ENCODE results near the gene SPATS2. TPM values are rescaled to one million over a fixed set of nuclear protein-coding genes. Genes with fewer than 3 reads are reported as not detected.

SPATS2 gene
- total and polyA plus RNA-seq, 2 of the 4 experiments (the other 2 are of a cell fraction), result 50.6 to 63.3 TPM

DNA sequence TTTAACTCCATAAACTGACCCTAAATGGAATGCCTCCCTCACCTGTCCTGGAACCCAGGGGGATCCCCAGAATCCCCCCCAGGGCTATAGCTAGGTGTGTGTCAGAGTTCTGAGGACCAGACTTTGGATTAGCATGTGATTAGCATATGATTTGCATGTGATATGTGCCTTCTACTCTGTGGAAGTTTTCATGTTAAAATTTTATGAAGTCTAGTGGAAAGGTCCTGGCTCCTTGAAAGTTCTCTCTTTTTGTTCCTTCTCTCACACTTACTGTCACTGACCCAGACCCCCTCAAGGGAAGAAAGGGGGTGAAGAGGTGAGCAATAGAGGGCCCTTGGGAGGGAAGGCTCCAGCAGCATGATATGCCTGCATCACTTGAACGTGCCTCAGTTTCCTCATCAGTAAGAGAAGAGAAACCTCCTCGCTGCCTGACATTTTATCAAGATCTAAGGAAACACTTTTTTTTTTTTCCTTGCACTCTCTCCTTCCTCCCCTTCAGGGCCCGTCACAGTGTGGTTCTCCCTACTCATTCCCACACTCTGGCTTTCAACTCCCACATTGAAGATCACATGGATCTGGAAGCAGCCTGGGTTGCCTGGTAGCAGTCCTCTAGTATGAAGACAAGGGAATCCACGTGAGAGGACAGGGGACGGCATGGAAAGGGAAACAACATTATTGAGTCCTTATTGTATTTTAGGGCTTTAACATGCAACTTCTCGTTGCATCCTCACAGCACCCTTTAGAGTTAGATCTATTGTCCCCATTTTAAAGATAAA is 27.0 kb upstream of the SPATS2 start:
- Histone ChIP-seq H4K8ac (ENCODE audit: low read depth in 2 of 2, low read length in 2 of 2) (no peak overlapping the region), H3K56ac (ENCODE audit: extremely low read depth, insufficient read depth, low read length) (no peak overlapping the region), H2AK9ac (replicated peaks; ENCODE audit: low read depth, low read length, poor library complexity) (no peak overlapping the region), H3K27ac (ENCODE audit: insufficient read depth, low read length) (no peak overlapping the region), H3K9me3 (ENCODE audit: control insufficient read depth, insufficient read depth, low read length) (no peaks in the 10 kb centered on the region), H4K5ac (ENCODE audit: low read depth, low read length) (no peak overlapping the region), H3K14ac (replicated peaks; ENCODE audit: low read depth, low read length) (no peak overlapping the region), H2BK120ac (ENCODE audit: low read depth, low read length) (no peak overlapping the region), H2BK20ac (ENCODE audit: low read depth, low read length) (no peak overlapping the region), H3K23ac (ENCODE audit: low read depth, low read length) (no peak overlapping the region), H3K4me1 (ENCODE audit: control insufficient read depth, insufficient read depth, low read length) (peaks cover 5% of the 10 kb centered on the region; the same call in 1 of the 2 replicates), H3K4me3 (ENCODE audit: insufficient read depth, low read depth, low read length) (no peak overlapping the region), H3K9ac (ENCODE audit: low read depth, low read length) (no peak overlapping the region), H3K36me3 (ENCODE audit: control insufficient read depth, insufficient read depth, low read length) (no peaks in the 10 kb centered on the region), H3K79me1 (ENCODE audit: low read depth in 1 of 2, low read length in 2 of 2) (no peaks in the 10 kb centered on the region), H3K4ac (ENCODE audit: low read depth, low read length) (no peak overlapping the region), H4K20me1 (ENCODE audit: insufficient read depth, low read length) (0 out of 2 replicates have a peak, but pooled peaks cover 5% of the 10 kb centered on the region), H2AK5ac (ENCODE audit: low read depth, low read length) (no peak overlapping the region), H2BK15ac (ENCODE audit: low read depth, low read length) (no peak overlapping the region), H2AFZ (replicated peaks; ENCODE audit: low read length, poor library complexity) (no peak overlapping the region), H3K27me3 (ENCODE audit: control insufficient read depth, insufficient read depth, low read length) (peaks cover 87% of the 10 kb centered on the region), H3K18ac (ENCODE audit: low read depth, low read length) (no peak overlapping the region), H3K4me2 (ENCODE audit: low read depth, low read length) (no peak overlapping the region), H3K9me1 (ENCODE audit: insufficient read depth, low read length) (peaks cover 5% of the 10 kb centered on the region; the same call in 1 of the 2 replicates), H2BK5ac (ENCODE audit: low read depth, low read length, poor library complexity, severe bottlenecking) (no peak overlapping the region), H4K91ac (ENCODE audit: insufficient read depth, low read depth, low read length) (no peak overlapping the region)
- whole genome bisulfite sequencing, 2 experiments (ENCODE audit: extremely low coverage in 2 of 2, insufficient read length in 1 of 2), result 40% methylated on average over 1 of the region's 6 CpGs; no CpG with 5 or more reads in 1 of the 2 experiments
- POLR2A ChIA-PET (ENCODE audit: unreplicated experiment), result no interaction called here
- dilution Hi-C loops (cut with HindIII; ENCODE audit: low sequenced_read_pairs, unreplicated experiment) (no loop called here), intact Hi-C loops (cut with micrococcal nuclease) (no loop called here), in situ Hi-C loops (cut with MboI; ENCODE audit: low sequenced_read_pairs) (no loop called here)
- CTCF ChIA-PET, result interaction anchor here (2.9 kb wide), 1 partner anchor 8 kb away, joined by 24 read pairs; no protein-coding TSS in a partner anchor
- DNase-seq (no peak), ATAC-seq (ENCODE audit: low read depth) (no peak)
- TF ChIP-seq SMC3 (IDR thresholded peaks at IDR 0.05; ENCODE audit: low read depth, low read length) (no peak), RAD21 (IDR thresholded peaks at IDR 0.05; ENCODE audit: low read length) (no peak), RCOR1 (IDR thresholded peaks at IDR 0.05; ENCODE audit: insufficient replicate concordance, low read length) (no peak), RFX5 (IDR thresholded peaks at IDR 0.05; ENCODE audit: low read depth, low read length) (no peak), CEBPB (IDR thresholded peaks at IDR 0.05; ENCODE audit: low read depth, low read length) (no peak), MAZ (IDR thresholded peaks at IDR 0.05; ENCODE audit: borderline replicate concordance, low read depth, low read length) (no peak)
- TF ChIP-seq, protein P1, sequence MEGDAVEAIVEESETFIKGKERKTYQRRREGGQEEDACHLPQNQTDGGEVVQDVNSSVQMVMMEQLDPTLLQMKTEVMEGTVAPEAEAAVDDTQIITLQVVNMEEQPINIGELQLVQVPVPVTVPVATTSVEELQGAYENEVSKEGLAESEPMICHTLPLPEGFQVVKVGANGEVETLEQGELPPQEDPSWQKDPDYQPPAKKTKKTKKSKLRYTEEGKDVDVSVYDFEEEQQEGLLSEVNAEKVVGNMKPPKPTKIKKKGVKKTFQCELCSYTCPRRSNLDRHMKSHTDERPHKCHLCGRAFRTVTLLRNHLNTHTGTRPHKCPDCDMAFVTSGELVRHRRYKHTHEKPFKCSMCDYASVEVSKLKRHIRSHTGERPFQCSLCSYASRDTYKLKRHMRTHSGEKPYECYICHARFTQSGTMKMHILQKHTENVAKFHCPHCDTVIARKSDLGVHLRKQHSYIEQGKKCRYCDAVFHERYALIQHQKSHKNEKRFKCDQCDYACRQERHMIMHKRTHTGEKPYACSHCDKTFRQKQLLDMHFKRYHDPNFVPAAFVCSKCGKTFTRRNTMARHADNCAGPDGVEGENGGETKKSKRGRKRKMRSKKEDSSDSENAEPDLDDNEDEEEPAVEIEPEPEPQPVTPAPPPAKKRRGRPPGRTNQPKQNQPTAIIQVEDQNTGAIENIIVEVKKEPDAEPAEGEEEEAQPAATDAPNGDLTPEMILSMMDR (conservative IDR thresholded peaks at IDR 0.05; ENCODE audit: low read depth, low read length), result no peak
- BruUV-seq (replicated peaks), result no TSS peak

Measured in IMR-90 (cell line).